ENCODE results near the gene AFMID. TPM values are rescaled to one million over a fixed set of nuclear protein-coding genes. Genes with fewer than 3 reads are reported as not detected.
"Not testable (repeated sequence)": the region's sequence is repeated elsewhere in the genome, so short reads cannot be mapped to it uniquely, and the experiment has no call there.

The AFMID gene
- total and polyA plus RNA-seq, 2 of the 13 experiments (the other 11 are each of a cell fraction or from before 2014, with no cell fraction given) = 249 to 270 TPM

DNA sequence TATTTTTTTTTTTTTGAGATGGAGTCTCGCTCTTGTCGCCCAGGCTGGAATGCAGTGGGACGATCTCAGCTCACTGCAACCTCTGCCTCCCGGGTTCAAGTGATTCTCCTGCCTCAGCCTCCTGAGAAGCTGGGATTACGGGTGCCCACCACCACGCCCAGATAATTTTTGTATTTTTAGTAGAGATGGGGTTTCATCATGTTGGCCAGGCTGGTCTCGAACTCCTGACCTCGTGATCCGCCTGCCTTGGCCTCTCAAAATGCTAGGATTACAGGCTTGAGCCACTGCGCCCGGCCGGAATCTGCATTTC, 66.4 kb downstream of the AFMID start:
- intact Hi-C loops (cut with micrococcal nuclease; ENCODE audit: unreplicated experiment) = loop anchor here (5.0 to 10.0 kb wide), 2 partner anchors 61 to 169 kb away; no protein-coding TSS in a partner anchor
- not testable (repeated sequence) for FAIRE-seq

More for the DNA sequence above, 66.4 kb downstream of the AFMID start:
- TF ChIP-seq ZHX1 (CRISPR knock-in tag; IDR thresholded peaks at IDR 0.05; ENCODE audit: low read depth) (0 out of 2 replicates have a peak, but pooled peaks have one; percentile 8), MTF2 (CRISPR knock-in tag; IDR thresholded peaks at IDR 0.05; ENCODE audit: borderline replicate concordance) (0 out of 2 replicates have a peak, but pooled peaks have one; percentile 32), ZNF816 (CRISPR knock-in tag; IDR thresholded peaks at IDR 0.05; ENCODE audit: borderline replicate concordance) (0 out of 2 replicates have a peak, but pooled peaks have one; percentile 9), ADNP (CRISPR knock-in tag; IDR thresholded peaks at IDR 0.05) (0 out of 2 replicates have a peak, but pooled peaks have one; percentile 34)
- H3K79me2 ChIP-seq (ENCODE audit: insufficient read depth, low read length); DNase-seq (ENCODE audit: low spot score); H3K9me3 ChIP-seq (ENCODE audit: low read length); H4K20me1 ChIP-seq (ENCODE audit: insufficient read depth, low read length); H2AFZ ChIP-seq (ENCODE audit: low read length); CTCF ChIA-PET (ENCODE audit: low intra/inter-chr PET ratio, low total read pairs); H3K36me3 ChIP-seq (replicated peaks in 1 of 2; ENCODE audit: control insufficient read depth in 1 of 2, insufficient read depth in 2 of 2, low read length in 2 of 2); H3K27ac ChIP-seq (ENCODE audit: extremely low read length, insufficient read depth, low read length); ATAC-seq; BruUV-seq (replicated peaks); in situ Hi-C loops (cut with HindIII; ENCODE audit: extremely low pct_ligation_motif_present, low pct_unique_long_range_greater_than_20kb): not testable (repeated sequence)
- Histone ChIP-seq H3K4me2 (ENCODE audit: low read depth, low read length) (peak overlapping the region; percentile 96), H3K4me3 (replicated peaks in 1 of 3; ENCODE audit: insufficient read depth in 1 of 3, low read depth in 2 of 3, low read length in 3 of 3) (peak overlapping the region; percentile 63 to 88 (median 88); a peak in 4 of 6 replicates), H3K9ac (ENCODE audit: insufficient read depth, low read depth, low read length) (peak overlapping the region; percentile 80), H3K27me3 (ENCODE audit: control insufficient read depth in 1 of 2, insufficient read depth in 2 of 2, low read length in 2 of 2) (peaks cover 2 to 41% of the 10 kb centered on the region in 2 experiments; a peak in 4 of 5 replicates), H3K4me1 (ENCODE audit: insufficient read depth, low read length) (peaks cover 72% of the 10 kb centered on the region)
- 73% methylated on average over 12 of the region's 12 CpGs for WGBS (ENCODE audit: low lambda C conversion rate)
- POLR2A ChIA-PET = interaction anchor here (1.7 kb wide), 1 partner anchor 12 kb away, joined by 7 read pairs; no protein-coding TSS in a partner anchor

Data from HepG2 (cell line).